PC-3 (cell line): Measurements from ENCODE around the gene PARN. TPM values are rescaled to one million over a fixed set of nuclear protein-coding genes. Genes with fewer than 3 reads are reported as not detected.

Experiments used
- ATAC-seq: fragments of 200-7000 bp; cut with Tn5 transposase; 2 replicates; pipeline ENCODE4 v1.9.1; 2020; ENCODE audit warnings: mild to moderate bottlenecking, moderate library complexity
- BruUV-seq: library from RNA; stranded (reverse); fragments of 400-500 nt; replicated peaks from 2 replicates; lab custom pipeline; 2021; lab: Mats Ljungman, UMichigan
- CTCF ChIA-PET: fragments of 300-600 bp; sonication (Branson Sonifier 250); formaldehyde crosslinking; loops from one replicate; lab custom pipeline; 2022; ENCODE audit warnings: antibody characterized with exemption; lab: Charles Lee
- POLR2A ChIA-PET: fragments of 300-600 bp; sonication (Branson Sonifier 250); formaldehyde crosslinking; loops from one replicate; lab custom pipeline; 2022; ENCODE audit warnings: antibody characterized with exemption; ENCODE audit not compliant: unreplicated experiment; lab: Charles Lee
- DNase-seq: peaks from one replicate; pipeline ENCODE4 v3.0.0-alpha.2; 2015
- H2AFZ ChIP-seq: fragments of 300-600 bp; sonication (generic); 2 replicates; pipeline ENCODE4 v1.6.0; 2016; ENCODE audit warnings: antibody characterized with exemption, low read length
- H3F3A ChIP-seq: fragments of 300-600 bp; sonication (generic); one replicate; pipeline ENCODE4 v1.6.0; 2017; ENCODE audit warnings: antibody characterized with exemption, low read length, control low read depth, mild to moderate bottlenecking; ENCODE audit not compliant: unreplicated experiment
- H3K27ac ChIP-seq: fragments of 300-600 bp; sonication (generic); 2 replicates; pipeline ENCODE4 v1.5.1; 2016; ENCODE audit warnings: mild to moderate bottlenecking, low read length
- H3K27me3 ChIP-seq: fragments of 300-600 bp; sonication (generic); 2 replicates; pipeline ENCODE4 v1.6.1; 2016; ENCODE audit warnings: low read length, mixed read lengths
- H3K36me3 ChIP-seq: fragments of 300-600 bp; sonication (generic); 2 replicates; pipeline ENCODE4 v1.6.1; 2016; ENCODE audit warnings: low read depth, mixed run types, low read length, mixed read lengths
- H3K4me1 ChIP-seq: fragments of 300-600 bp; sonication (generic); 2 replicates; pipeline ENCODE4 v1.5.1; 2016; ENCODE audit warnings: low read length; ENCODE audit not compliant: insufficient read depth
- H3K4me2 ChIP-seq: fragments of 300-600 bp; sonication (generic); 2 replicates; pipeline ENCODE4 v1.6.0; 2016; ENCODE audit warnings: low read length
- H3K4me3 ChIP-seq: fragments of 300-600 bp; sonication (generic); 2 replicates; pipeline ENCODE4 v1.5.1; 2016; ENCODE audit warnings: mild to moderate bottlenecking, low read length, mixed read lengths
- H3K79me2 ChIP-seq: fragments of 300-600 bp; sonication (generic); 2 replicates; pipeline ENCODE4 v1.6.1; 2017; ENCODE audit warnings: low read length, mixed read lengths
- H3K9ac ChIP-seq: fragments of 300-600 bp; sonication (generic); 2 replicates; pipeline ENCODE4 v1.6.0; 2016; ENCODE audit warnings: mild to moderate bottlenecking, low read length
- H3K9me2 ChIP-seq: fragments of 300-600 bp; sonication (generic); replicated peaks from 2 replicates; pipeline ENCODE4 v1.6.1; 2016; ENCODE audit warnings: mixed run types, low read length, mixed read lengths
- H3K9me3 ChIP-seq: fragments of 300-600 bp; sonication (generic); 2 replicates; pipeline ENCODE4 v1.6.1; 2016; ENCODE audit warnings: low read length, mixed read lengths
- H4K20me1 ChIP-seq: fragments of 300-600 bp; sonication (generic); 2 replicates; pipeline ENCODE4 v1.6.1; 2016; ENCODE audit warnings: low read length, mixed read lengths
- EZH2 ChIP-seq: fragments of 300-600 bp; sonication (generic); IDR thresholded peaks from one replicate; pipeline ENCODE4 v1.6.1; 2017; ENCODE audit warnings: antibody characterized with exemption, mild to moderate bottlenecking, low read length; ENCODE audit not compliant: unreplicated experiment
- EZH2phosphoT487 ChIP-seq: fragments of 300-600 bp; sonication (generic); IDR thresholded peaks from 2 replicates; pipeline ENCODE4 v1.6.1; 2018; ENCODE audit warnings: mild to moderate bottlenecking, antibody characterized with exemption, low read length, borderline replicate concordance
- intact Hi-C: fragments of 100-400 bp; cut with micrococcal nuclease; formaldehyde crosslinking; loops from 2 replicates; pipeline ENCODE4 v1.9.0; 2023
- total RNA-seq: library from RNA; depleted of rRNA; stranded (reverse); fragments of >200 nt; gene quantifications from 2 replicates; pipeline ENCODE4 v1.2.3, GENCODE V29; 2014
- TF ChIP-seq, protein P1 (sequence below): fragments of 300-600 bp; sonication (generic); conservative IDR thresholded peaks from 2 replicates; pipeline ENCODE4 v1.5.1; 2017; ENCODE audit warnings: antibody characterized with exemption, low read depth, mild to moderate bottlenecking, low read length

PARN gene
- total RNA-seq, 1 experiment from 2014 or later = 34.7 TPM

DNA sequence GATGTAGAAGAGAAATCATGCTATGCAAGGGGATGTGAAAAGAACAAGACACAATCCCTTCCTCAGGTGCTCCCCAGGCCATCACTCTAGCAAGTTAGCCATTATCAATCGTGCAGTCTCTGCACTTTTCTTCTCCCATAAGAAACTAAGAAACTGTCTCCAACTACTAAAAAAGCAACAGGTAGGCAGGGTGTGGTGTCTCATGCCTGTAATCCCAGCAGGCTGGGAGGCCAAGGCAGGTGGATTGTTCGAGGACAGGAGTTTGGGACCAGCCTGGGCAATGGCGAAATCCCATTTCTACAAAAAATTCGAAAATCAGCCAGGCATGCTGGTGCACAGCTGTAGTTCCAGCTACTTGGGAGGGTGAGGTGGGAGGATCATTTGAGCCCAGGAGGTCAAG is 13.8 kb downstream of the PARN start:
- no peak for ATAC-seq
- ChIA-PET POLR2A (no interaction called here), CTCF (no interaction called here)
- TF ChIP-seq, protein P1, sequence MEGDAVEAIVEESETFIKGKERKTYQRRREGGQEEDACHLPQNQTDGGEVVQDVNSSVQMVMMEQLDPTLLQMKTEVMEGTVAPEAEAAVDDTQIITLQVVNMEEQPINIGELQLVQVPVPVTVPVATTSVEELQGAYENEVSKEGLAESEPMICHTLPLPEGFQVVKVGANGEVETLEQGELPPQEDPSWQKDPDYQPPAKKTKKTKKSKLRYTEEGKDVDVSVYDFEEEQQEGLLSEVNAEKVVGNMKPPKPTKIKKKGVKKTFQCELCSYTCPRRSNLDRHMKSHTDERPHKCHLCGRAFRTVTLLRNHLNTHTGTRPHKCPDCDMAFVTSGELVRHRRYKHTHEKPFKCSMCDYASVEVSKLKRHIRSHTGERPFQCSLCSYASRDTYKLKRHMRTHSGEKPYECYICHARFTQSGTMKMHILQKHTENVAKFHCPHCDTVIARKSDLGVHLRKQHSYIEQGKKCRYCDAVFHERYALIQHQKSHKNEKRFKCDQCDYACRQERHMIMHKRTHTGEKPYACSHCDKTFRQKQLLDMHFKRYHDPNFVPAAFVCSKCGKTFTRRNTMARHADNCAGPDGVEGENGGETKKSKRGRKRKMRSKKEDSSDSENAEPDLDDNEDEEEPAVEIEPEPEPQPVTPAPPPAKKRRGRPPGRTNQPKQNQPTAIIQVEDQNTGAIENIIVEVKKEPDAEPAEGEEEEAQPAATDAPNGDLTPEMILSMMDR = no peak
- TF ChIP-seq EZH2 (no peak), EZH2phosphoT487 (no peak)
- no TSS peak for BruUV-seq
- Histone ChIP-seq H3K9ac (no peak overlapping the region), H3K9me2 (no peaks in the 10 kb centered on the region), H2AFZ (no peak overlapping the region), H3K27me3 (no peaks in the 10 kb centered on the region), H3K27ac (no peak overlapping the region), H3K4me1 (no peaks in the 10 kb centered on the region), H4K20me1 (no peaks in the 10 kb centered on the region), H3K4me2 (no peak overlapping the region), H3K36me3 (peaks cover 5% of the 10 kb centered on the region; the same call in 1 of the 2 replicates), H3F3A (no peaks in the 10 kb centered on the region), H3K4me3 (no peak overlapping the region), H3K9me3 (no peaks in the 10 kb centered on the region), H3K79me2 (no peaks in the 10 kb centered on the region)
- no peak for DNase-seq
- intact Hi-C loops = no loop called here

DNA sequence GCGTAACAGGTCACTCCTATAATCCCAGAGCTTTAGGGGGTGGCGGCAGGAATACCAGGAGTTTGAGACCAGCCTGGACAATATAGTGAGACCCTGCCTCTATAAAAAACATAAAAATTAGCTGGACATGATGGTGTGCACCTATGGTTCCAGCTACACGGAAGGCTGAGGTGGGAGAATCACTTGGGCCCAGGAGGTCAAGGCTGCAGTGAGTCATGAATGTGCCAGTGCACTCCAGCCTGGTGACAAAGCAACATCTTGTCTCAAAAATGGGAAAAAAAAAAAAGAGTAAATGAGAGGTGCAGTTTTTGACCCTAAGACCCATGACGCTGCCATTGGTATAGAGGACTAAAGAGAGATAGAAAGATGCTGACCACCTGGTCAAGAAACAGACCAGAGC is 16.1 kb downstream of the PARN start:
- Histone ChIP-seq H3K9me2 (no peaks in the 10 kb centered on the region), H3K4me1 (no peaks in the 10 kb centered on the region), H3K27me3 (no peaks in the 10 kb centered on the region), H2AFZ (no peak overlapping the region), H3K4me3 (no peak overlapping the region), H3K9me3 (no peaks in the 10 kb centered on the region), H3K27ac (no peak overlapping the region), H4K20me1 (no peaks in the 10 kb centered on the region), H3K79me2 (no peaks in the 10 kb centered on the region), H3K9ac (no peak overlapping the region), H3K36me3 (peaks cover 8% of the 10 kb centered on the region; the same call in 1 of the 2 replicates), H3K4me2 (no peak overlapping the region), H3F3A (no peaks in the 10 kb centered on the region)
- no TSS peak for BruUV-seq
- POLR2A ChIA-PET = no interaction called here
- intact Hi-C loops = no loop called here
- TF ChIP-seq EZH2phosphoT487 = no peak
- TF ChIP-seq EZH2 = no peak
- TF ChIP-seq, protein P1 = no peak
- CTCF ChIA-PET = no interaction called here
- DNase-seq (no peak), ATAC-seq (no peak)

DNA sequence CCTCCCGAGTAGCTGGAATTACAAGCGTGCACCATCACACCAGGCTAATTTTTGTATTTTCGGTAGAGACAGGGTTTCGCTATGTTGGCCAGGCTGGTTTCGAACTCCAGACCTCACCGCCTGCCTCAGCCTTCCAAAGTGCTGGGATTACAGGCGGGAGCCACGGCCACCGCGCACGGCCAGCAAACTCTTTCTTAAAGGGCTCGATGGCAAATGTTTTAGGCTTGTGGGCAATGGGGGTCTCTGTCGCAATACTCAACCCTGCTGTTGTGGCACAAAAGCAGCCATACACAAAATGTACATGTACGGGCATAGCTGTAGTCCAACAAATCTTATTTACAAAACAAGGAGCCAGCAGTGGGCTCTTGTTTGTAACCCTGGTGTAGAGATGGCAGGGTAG is 18.4 kb downstream of the PARN start:
- no peak overlapping the region for H2AFZ ChIP-seq
- no peak for ATAC-seq
- TF ChIP-seq, protein P1 = no peak
- TF ChIP-seq EZH2phosphoT487 = no peak
- no peak for TF ChIP-seq EZH2
- H3K79me2 ChIP-seq = no peaks in the 10 kb centered on the region
- no peak for DNase-seq
- intact Hi-C loops = no loop called here
- H3K4me2 ChIP-seq = no peak overlapping the region
- H3K36me3 ChIP-seq = peaks cover 15% of the 10 kb centered on the region; the same call in 1 of the 2 replicates
- BruUV-seq = no TSS peak
- H3K4me1 ChIP-seq = no peaks in the 10 kb centered on the region
- no peaks in the 10 kb centered on the region for H4K20me1 ChIP-seq
- no peaks in the 10 kb centered on the region for H3K27me3 ChIP-seq
- no peaks in the 10 kb centered on the region for H3K9me3 ChIP-seq
- no peak overlapping the region for H3K9ac ChIP-seq
- H3K9me2 ChIP-seq = no peaks in the 10 kb centered on the region
- no peaks in the 10 kb centered on the region for H3F3A ChIP-seq
- ChIA-PET CTCF (no interaction called here), POLR2A (no interaction called here)
- H3K27ac ChIP-seq = no peak overlapping the region
- no peak overlapping the region for H3K4me3 ChIP-seq
